GM23338 (cell line): ENCODE data around the gene SLC2A11. TPM values are rescaled to one million over a fixed set of nuclear protein-coding genes. Genes with fewer than 3 reads are reported as not detected.
"Not testable (repeated sequence)": the region's sequence is repeated elsewhere in the genome, so short reads cannot be mapped to it uniquely, and the experiment has no call there.

Experiments
- ATAC-seq: fragments of 200-7000 bp; cut with Tn5 transposase; 3 replicates; pipeline ENCODE4 v1.9.1; 2020
- DNase-seq: peaks from one replicate; pipeline ENCODE4 v3.0.0-alpha.2; 2015; ENCODE audit warnings: low spot score
- H2AFZ ChIP-seq: fragments of 200-600 bp; sonication (generic); 2 replicates; pipeline ENCODE4 v1.8.0; 2016; ENCODE audit warnings: antibody characterized with exemption, mild to moderate bottlenecking, moderate library complexity
- H3F3A ChIP-seq: fragments of 200-600 bp; sonication (generic); replicated peaks from 2 replicates; pipeline ENCODE4 v1.8.0; 2017; ENCODE audit warnings: antibody characterized with exemption, mixed run types, low read depth
- H3K27ac ChIP-seq: fragments of 200-600 bp; sonication (generic); 2 replicates; pipeline ENCODE4 v1.6.1; 2016; ENCODE audit warnings: low read depth
- H3K27me3 ChIP-seq: fragments of 200-600 bp; sonication (generic); 2 replicates; pipeline ENCODE4 v1.8.0; 2016; ENCODE audit warnings: mild to moderate bottlenecking, mixed run types, moderate library complexity; ENCODE audit not compliant: insufficient read depth
- H3K36me3 ChIP-seq: fragments of 200-600 bp; sonication (generic); 2 replicates; pipeline ENCODE4 v1.8.0; 2016; ENCODE audit warnings: mild to moderate bottlenecking; ENCODE audit not compliant: insufficient read depth
- H3K4me1 ChIP-seq: fragments of 200-600 bp; sonication (generic); 2 replicates; pipeline ENCODE4 v1.8.0; 2016; ENCODE audit warnings: mild to moderate bottlenecking, moderate library complexity; ENCODE audit not compliant: insufficient read depth
- H3K4me2 ChIP-seq: fragments of 200-600 bp; sonication (generic); 2 replicates; pipeline ENCODE4 v1.7.1; 2017; ENCODE audit warnings: mixed run types
- H3K4me3 ChIP-seq: fragments of 200-600 bp; sonication (generic); 2 replicates; pipeline ENCODE4 v1.6.1; 2016; ENCODE audit warnings: mixed run types
- H3K79me2 ChIP-seq: fragments of 200-600 bp; sonication (generic); replicated peaks from 2 replicates; pipeline ENCODE4 v1.8.0; 2017; ENCODE audit warnings: mild to moderate bottlenecking; ENCODE audit not compliant: insufficient read depth
- H3K9me2 ChIP-seq: fragments of 200-600 bp; sonication (generic); 2 replicates; pipeline ENCODE4 v1.8.0; 2017; ENCODE audit not compliant: insufficient read depth
- H4K20me1 ChIP-seq: fragments of 200-600 bp; sonication (generic); replicated peaks from 2 replicates; pipeline ENCODE4 v1.8.0; 2017; ENCODE audit warnings: mild to moderate bottlenecking; ENCODE audit not compliant: insufficient read depth
- H3K27ac Mint-ChIP-seq: 2 replicates; pipeline ENCODE4 v1.8.0; 2020; ENCODE audit warnings: inconsistent platforms, mild to moderate bottlenecking, moderate library complexity, mixed read lengths
- H3K27me3 Mint-ChIP-seq: 3 replicates; pipeline ENCODE4 v1.8.0; 2022; ENCODE audit warnings: low read depth, mild to moderate bottlenecking, moderate library complexity, mixed read lengths, inconsistent platforms; ENCODE audit not compliant: insufficient read depth, poor library complexity
- H3K36me3 Mint-ChIP-seq: 3 replicates; pipeline ENCODE4 v1.8.0; 2021; ENCODE audit warnings: low read depth, mild to moderate bottlenecking, inconsistent platforms, moderate library complexity, mixed read lengths
- H3K4me1 Mint-ChIP-seq: 3 replicates; pipeline ENCODE4 v1.8.0; 2020; ENCODE audit warnings: mild to moderate bottlenecking, inconsistent platforms, mixed read lengths
- H3K4me3 Mint-ChIP-seq: 3 replicates; pipeline ENCODE4 v1.8.0; 2021; ENCODE audit warnings: moderate library complexity, mild to moderate bottlenecking, inconsistent platforms, mixed read lengths
- H3K9me3 Mint-ChIP-seq: 3 replicates; pipeline ENCODE4 v1.8.0; 2020; ENCODE audit warnings: moderate library complexity, mild to moderate bottlenecking, inconsistent platforms, mixed read lengths
- EZH2 ChIP-seq: fragments of 200-600 bp; sonication (generic); IDR thresholded peaks from one replicate; pipeline ENCODE4 v1.8.0; 2017; ENCODE audit warnings: antibody characterized with exemption, mild to moderate bottlenecking, low read depth; ENCODE audit not compliant: unreplicated experiment
- JUNB ChIP-seq: IDR thresholded peaks from one replicate; pipeline ENCODE4 v1.6.1; 2016; ENCODE audit warnings: antibody characterized with exemption; ENCODE audit not compliant: unreplicated experiment
- POLR2AphosphoS5 ChIP-seq: IDR thresholded peaks from 2 replicates; pipeline ENCODE4 v1.6.1; 2016; ENCODE audit warnings: antibody characterized with exemption, low read depth
- STAT1 ChIP-seq: IDR thresholded peaks from one replicate; pipeline ENCODE4 v1.6.1; 2016; ENCODE audit warnings: antibody characterized with exemption; ENCODE audit not compliant: unreplicated experiment
- ZNF114 ChIP-seq: fragments of 250-450 bp; sonication (Bioruptor Pico); IDR thresholded peaks from 2 replicates; pipeline ENCODE4 v1.5.0; 2020; ENCODE audit warnings: mild to moderate bottlenecking, moderate library complexity
- polyA plus RNA-seq: library from polyadenylated mRNA; unstranded; fragments of >200 nt; fragmentation: Nextera tagmentation; extraction: Ambion mirVana; gene quantifications from 2 replicates; pipeline ENCODE4 v1.2.1, GENCODE V29; 2016
- total RNA-seq: library from RNA; depleted of rRNA; stranded (reverse); fragments of >200 nt; shearing (Covaris generic); gene quantifications from 2 replicates; pipeline ENCODE4 v1.2.3, GENCODE V29; 2014
- TF ChIP-seq, protein P1 (sequence below): fragments of 250-450 bp; sonication (Bioruptor Pico); IDR thresholded peaks from 2 replicates; pipeline ENCODE4 v1.5.0; 2020; ENCODE audit warnings: mild to moderate bottlenecking, moderate library complexity
- TF ChIP-seq, protein P2 (sequence below), 2 experiments: fragments of 200-600 bp in 1 of 2; sonication (generic) in 1 of 2; conservative IDR thresholded peaks; 2 replicates each; pipeline versions ENCODE4 v1.5.1 to v1.6.1; 2016 to 2017; ENCODE audit warnings: antibody characterized with exemption in 2 of 2, low read depth in 2 of 2, mild to moderate bottlenecking in 2 of 2, moderate library complexity in 1 of 2

The SLC2A11 gene
- total and polyA plus RNA-seq, 2 experiments from 2014 or later = 7.1 to 21.8 TPM

DNA sequence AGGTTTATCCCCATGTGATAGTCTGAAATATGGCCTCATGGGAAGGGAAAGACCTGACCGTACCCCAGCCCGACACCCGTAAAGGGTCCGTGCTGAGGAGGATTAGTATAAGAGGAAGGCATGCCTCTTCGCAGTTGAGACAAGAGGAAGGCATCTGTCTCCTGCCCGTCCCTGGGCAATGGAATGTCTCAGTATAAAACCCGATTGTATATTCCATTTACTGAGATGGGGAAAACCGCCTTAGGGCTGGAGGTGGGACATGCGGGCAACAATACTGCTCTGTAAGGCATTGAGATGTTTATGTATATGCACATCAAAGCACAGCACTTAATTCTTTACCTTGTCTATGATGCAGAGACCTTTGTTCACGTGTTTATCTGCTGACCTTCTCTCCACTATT, 49.7 kb downstream of the SLC2A11 start:
- not testable (repeated sequence) for H2AFZ ChIP-seq, H3K36me3 Mint-ChIP-seq, H3K27me3 ChIP-seq

DNA sequence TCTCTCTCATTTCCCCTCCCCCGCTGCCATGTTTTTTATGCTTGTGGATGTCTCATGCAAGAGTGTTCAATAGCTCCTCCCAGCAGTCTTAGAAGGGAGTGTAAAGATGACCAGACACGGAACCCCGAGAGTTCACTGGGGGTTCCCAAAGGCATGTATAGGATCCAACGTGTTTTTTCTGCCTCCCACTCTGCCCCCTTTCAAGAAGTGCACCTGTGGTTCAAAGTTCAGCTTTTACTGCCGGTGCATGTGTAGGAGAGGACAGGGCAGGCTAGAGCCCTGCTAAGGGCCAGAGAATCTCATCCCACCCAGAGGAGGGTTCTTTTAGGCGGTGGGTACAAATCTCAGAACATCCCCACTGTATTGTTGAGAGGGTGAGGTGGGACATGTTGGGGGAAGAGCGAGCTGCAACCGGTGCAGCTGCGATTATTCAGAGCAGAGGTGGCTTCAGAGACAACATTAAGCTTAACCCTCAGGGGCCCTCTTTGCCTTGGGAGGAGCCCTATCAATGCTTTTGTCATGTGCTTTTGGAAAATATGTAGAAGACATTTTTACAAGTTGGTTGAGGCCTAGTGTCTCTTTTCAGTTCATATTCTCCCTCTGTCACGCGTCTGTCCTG, 51.0 kb downstream of the SLC2A11 start:
- Histone ChIP-seq H3K27me3 (no peaks in the 10 kb centered on the region), H2AFZ (peak overlapping the region; percentile 59; the same call in 1 of the 2 replicates), H3K4me2 (peak overlapping the region; percentile 42), H3K9me2 (peaks cover 4% of the 10 kb centered on the region; the same call in 1 of the 2 replicates), H3K4me1 (peaks cover 41% of the 10 kb centered on the region), H4K20me1 (no peaks in the 10 kb centered on the region), H3K79me2 (no peaks in the 10 kb centered on the region), H3K4me3 (no peak overlapping the region), H3K27ac (0 out of 2 replicates have a peak overlapping the region, but pooled peaks have one; percentile 12), H3F3A (peaks cover 6% of the 10 kb centered on the region; the same call in 1 of the 2 replicates), H3K36me3 (no peaks in the 10 kb centered on the region; the same call in 1 of the 2 replicates)
- H3K36me3 Mint-ChIP-seq = peaks cover 7% of the 10 kb centered on the region; the same call in 2 of the 3 replicates
- peaks cover 14% of the 10 kb centered on the region for H3K27me3 Mint-ChIP-seq
- TF ChIP-seq EZH2 = no peak
- TF ChIP-seq POLR2AphosphoS5 = no peak
- no peak for TF ChIP-seq STAT1
- TF ChIP-seq, protein P1, sequence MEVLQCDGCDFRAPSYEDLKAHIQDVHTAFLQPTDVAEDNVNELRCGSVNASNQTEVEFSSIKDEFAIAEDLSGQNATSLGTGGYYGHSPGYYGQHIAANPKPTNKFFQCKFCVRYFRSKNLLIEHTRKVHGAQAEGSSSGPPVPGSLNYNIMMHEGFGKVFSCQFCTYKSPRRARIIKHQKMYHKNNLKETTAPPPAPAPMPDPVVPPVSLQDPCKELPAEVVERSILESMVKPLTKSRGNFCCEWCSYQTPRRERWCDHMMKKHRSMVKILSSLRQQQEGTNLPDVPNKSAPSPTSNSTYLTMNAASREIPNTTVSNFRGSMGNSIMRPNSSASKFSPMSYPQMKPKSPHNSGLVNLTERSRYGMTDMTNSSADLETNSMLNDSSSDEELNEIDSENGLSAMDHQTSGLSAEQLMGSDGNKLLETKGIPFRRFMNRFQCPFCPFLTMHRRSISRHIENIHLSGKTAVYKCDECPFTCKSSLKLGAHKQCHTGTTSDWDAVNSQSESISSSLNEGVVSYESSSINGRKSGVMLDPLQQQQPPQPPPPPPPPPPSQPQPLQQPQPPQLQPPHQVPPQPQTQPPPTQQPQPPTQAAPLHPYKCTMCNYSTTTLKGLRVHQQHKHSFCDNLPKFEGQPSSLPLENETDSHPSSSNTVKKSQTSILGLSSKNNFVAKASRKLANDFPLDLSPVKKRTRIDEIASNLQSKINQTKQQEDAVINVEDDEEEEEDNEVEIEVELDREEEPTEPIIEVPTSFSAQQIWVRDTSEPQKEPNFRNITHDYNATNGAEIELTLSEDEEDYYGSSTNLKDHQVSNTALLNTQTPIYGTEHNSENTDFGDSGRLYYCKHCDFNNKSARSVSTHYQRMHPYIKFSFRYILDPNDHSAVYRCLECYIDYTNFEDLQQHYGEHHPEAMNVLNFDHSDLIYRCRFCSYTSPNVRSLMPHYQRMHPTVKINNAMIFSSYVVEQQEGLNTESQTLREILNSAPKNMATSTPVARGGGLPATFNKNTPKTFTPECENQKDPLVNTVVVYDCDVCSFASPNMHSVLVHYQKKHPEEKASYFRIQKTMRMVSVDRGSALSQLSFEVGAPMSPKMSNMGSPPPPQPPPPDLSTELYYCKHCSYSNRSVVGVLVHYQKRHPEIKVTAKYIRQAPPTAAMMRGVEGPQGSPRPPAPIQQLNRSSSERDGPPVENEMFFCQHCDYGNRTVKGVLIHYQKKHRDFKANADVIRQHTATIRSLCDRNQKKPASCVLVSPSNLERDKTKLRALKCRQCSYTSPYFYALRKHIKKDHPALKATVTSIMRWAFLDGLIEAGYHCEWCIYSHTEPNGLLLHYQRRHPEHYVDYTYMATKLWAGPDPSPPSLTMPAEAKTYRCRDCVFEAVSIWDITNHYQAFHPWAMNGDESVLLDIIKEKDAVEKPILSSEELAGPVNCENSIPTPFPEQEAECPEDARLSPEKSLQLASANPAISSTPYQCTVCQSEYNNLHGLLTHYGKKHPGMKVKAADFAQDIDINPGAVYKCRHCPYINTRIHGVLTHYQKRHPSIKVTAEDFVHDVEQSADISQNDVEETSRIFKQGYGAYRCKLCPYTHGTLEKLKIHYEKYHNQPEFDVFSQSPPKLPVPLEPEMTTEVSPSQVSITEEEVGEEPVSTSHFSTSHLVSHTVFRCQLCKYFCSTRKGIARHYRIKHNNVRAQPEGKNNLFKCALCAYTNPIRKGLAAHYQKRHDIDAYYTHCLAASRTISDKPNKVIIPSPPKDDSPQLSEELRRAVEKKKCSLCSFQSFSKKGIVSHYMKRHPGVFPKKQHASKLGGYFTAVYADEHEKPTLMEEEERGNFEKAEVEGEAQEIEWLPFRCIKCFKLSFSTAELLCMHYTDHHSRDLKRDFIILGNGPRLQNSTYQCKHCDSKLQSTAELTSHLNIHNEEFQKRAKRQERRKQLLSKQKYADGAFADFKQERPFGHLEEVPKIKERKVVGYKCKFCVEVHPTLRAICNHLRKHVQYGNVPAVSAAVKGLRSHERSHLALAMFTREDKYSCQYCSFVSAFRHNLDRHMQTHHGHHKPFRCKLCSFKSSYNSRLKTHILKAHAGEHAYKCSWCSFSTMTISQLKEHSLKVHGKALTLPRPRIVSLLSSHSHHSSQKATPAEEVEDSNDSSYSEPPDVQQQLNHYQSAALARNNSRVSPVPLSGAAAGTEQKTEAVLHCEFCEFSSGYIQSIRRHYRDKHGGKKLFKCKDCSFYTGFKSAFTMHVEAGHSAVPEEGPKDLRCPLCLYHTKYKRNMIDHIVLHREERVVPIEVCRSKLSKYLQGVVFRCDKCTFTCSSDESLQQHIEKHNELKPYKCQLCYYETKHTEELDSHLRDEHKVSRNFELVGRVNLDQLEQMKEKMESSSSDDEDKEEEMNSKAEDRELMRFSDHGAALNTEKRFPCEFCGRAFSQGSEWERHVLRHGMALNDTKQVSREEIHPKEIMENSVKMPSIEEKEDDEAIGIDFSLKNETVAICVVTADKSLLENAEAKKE (CRISPR knock-in tag) = no peak
- no peak for TF ChIP-seq JUNB
- no peak for TF ChIP-seq ZNF114 (CRISPR knock-in tag)
- TF ChIP-seq, protein P2, sequence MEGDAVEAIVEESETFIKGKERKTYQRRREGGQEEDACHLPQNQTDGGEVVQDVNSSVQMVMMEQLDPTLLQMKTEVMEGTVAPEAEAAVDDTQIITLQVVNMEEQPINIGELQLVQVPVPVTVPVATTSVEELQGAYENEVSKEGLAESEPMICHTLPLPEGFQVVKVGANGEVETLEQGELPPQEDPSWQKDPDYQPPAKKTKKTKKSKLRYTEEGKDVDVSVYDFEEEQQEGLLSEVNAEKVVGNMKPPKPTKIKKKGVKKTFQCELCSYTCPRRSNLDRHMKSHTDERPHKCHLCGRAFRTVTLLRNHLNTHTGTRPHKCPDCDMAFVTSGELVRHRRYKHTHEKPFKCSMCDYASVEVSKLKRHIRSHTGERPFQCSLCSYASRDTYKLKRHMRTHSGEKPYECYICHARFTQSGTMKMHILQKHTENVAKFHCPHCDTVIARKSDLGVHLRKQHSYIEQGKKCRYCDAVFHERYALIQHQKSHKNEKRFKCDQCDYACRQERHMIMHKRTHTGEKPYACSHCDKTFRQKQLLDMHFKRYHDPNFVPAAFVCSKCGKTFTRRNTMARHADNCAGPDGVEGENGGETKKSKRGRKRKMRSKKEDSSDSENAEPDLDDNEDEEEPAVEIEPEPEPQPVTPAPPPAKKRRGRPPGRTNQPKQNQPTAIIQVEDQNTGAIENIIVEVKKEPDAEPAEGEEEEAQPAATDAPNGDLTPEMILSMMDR (conservative IDR thresholded peaks at IDR 0.05; ENCODE audit: low read depth in 2 of 2) = no peak
- no peak overlapping the region for H3K4me3 Mint-ChIP-seq
- DNase-seq = no peak
- ATAC-seq = no peak
- peak overlapping the region; percentile 32; the same call in 1 of the 2 replicates for H3K27ac Mint-ChIP-seq
- peaks cover 22% of the 10 kb centered on the region for H3K9me3 Mint-ChIP-seq
- H3K4me1 Mint-ChIP-seq = peaks cover 38% of the 10 kb centered on the region

More for the DNA sequence above, 49.7 kb downstream of the SLC2A11 start:
- not testable (repeated sequence) for H4K20me1 ChIP-seq, H3K9me2 ChIP-seq, H3K36me3 ChIP-seq, ATAC-seq, H3K27ac ChIP-seq, DNase-seq, H3K4me2 ChIP-seq, H3K4me3 ChIP-seq, H3K27ac Mint-ChIP-seq, H3F3A ChIP-seq, H3K4me3 Mint-ChIP-seq, H3K27me3 Mint-ChIP-seq, H3K79me2 ChIP-seq
- peaks cover 35% of the 10 kb centered on the region for H3K4me1 ChIP-seq
- peaks cover 11% of the 10 kb centered on the region for H3K9me3 Mint-ChIP-seq
- H3K4me1 Mint-ChIP-seq = peaks cover 36% of the 10 kb centered on the region
